ENCODE measurements around the gene TRANK1.
"Not testable (repeated sequence)": the region's sequence is repeated elsewhere in the genome, so short reads cannot be mapped to it uniquely, and the experiment has no call there.

DNA sequence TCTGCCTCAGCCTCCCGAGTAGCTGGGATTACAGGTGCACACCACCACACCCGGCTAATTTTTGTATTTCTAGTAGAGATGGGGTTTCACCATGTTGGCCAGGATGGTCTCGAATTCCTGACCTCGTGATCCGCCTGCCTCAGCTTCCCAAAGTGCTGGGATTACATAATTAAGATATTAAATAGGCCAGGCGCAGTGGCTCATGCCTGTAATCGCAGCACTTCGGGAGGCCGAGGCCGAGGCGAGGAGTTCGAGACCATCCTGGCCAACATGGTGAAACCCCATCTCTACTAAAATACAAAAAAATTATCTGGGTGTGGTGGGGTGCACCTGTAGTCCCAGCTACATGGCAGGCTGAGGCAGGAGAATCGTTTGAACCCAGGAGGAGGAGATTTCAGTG is 40.8 kb downstream of the TRANK1 start:
- TF ChIP-seq CTCF (IDR thresholded peaks at IDR 0.05 in 4 of 5, conservative IDR thresholded peaks at IDR 0.05 in 1 of 5); POLR2A (IDR thresholded peaks at IDR 0.05): not testable (repeated sequence)
